Measurements from ENCODE around the gene MMP3. TPM values are rescaled to one million over a fixed set of nuclear protein-coding genes. Genes with fewer than 3 reads are reported as not detected.

MMP3 gene
- total RNA-seq, 1 donor from 2014 or later: not detected

DNA sequence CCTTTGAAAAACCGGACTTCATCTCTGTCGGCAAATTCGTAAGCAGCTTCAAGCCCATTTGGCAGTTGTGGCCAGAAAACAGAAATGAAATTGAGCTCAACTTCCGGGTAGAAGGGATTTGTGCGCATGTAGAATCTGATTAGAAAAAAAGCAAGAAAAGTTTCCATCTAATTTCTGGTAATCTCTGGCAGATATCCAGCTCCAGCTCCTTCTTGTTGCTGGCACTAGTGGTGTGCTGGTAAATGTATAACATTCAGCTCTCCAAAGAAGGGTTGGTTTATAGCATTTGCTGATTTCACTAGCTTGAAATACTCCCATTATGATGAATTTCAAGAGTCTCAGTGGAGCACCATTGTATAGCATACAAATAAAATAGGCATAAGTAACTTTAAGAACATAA lies 50.8 kb downstream of the MMP3 start:
- H3K27me3 Mint-ChIP-seq (ENCODE audit: low read depth): no peaks in the 10 kb centered on the region
- H3K36me3 Mint-ChIP-seq (ENCODE audit: low read depth): no peaks in the 10 kb centered on the region
- no peak overlapping the region for H3K4me3 Mint-ChIP-seq
- H3K27ac Mint-ChIP-seq (ENCODE audit: unreplicated experiment): no peak overlapping the region
- TF ChIP-seq, protein P1, sequence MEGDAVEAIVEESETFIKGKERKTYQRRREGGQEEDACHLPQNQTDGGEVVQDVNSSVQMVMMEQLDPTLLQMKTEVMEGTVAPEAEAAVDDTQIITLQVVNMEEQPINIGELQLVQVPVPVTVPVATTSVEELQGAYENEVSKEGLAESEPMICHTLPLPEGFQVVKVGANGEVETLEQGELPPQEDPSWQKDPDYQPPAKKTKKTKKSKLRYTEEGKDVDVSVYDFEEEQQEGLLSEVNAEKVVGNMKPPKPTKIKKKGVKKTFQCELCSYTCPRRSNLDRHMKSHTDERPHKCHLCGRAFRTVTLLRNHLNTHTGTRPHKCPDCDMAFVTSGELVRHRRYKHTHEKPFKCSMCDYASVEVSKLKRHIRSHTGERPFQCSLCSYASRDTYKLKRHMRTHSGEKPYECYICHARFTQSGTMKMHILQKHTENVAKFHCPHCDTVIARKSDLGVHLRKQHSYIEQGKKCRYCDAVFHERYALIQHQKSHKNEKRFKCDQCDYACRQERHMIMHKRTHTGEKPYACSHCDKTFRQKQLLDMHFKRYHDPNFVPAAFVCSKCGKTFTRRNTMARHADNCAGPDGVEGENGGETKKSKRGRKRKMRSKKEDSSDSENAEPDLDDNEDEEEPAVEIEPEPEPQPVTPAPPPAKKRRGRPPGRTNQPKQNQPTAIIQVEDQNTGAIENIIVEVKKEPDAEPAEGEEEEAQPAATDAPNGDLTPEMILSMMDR (conservative IDR thresholded peaks at IDR 0.05): no peak
- no peaks in the 10 kb centered on the region for H3K9me3 Mint-ChIP-seq
- DNase-seq (ENCODE audit: low read depth, low spot score): no peak
- H3K4me1 Mint-ChIP-seq: no peaks in the 10 kb centered on the region

DNA sequence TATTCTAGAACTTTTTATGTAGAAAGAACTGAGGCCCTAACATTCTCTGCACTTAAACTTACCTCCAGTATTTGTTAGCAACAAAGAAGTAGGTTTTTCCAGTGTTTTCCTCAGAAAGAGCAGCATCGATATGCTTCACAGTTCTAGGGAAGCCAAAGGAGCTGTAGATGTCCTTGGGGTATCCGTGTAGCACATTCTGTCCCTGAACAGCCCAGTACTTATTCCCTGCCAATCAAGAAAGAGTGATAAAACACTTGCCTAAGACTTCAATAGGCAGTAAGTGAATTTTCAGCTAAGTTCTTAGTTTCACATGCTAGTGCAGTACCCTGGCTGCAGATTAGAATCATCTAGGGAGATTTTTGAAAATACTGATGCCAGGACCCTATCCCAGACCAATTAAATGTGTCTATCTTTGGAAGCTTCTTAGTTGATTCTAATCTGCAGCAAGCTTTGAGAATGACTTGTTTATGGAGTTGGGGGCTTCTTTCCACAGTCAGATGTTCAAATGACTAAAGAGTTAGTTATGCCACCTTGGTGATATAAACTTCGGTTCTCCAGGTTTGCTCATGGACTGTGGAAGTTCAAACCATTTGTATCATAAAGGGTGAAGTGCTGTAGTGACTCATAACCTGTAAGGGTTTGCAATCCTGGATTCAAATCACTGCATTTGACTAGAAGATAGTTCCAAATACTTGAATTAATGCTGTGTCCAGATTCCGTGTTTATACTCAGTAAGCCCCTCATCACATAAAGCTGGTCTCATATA lies 52.0 kb downstream of the MMP3 start:
- TF ChIP-seq, protein P1 (conservative IDR thresholded peaks at IDR 0.05): no peak
- Mint-ChIP-seq H3K9me3 (no peaks in the 10 kb centered on the region), H3K27ac (ENCODE audit: unreplicated experiment) (no peak overlapping the region), H3K4me3 (no peak overlapping the region), H3K4me1 (no peaks in the 10 kb centered on the region), H3K36me3 (ENCODE audit: low read depth) (no peaks in the 10 kb centered on the region), H3K27me3 (ENCODE audit: low read depth) (no peaks in the 10 kb centered on the region)
- no peak for DNase-seq (ENCODE audit: low read depth, low spot score)

DNA sequence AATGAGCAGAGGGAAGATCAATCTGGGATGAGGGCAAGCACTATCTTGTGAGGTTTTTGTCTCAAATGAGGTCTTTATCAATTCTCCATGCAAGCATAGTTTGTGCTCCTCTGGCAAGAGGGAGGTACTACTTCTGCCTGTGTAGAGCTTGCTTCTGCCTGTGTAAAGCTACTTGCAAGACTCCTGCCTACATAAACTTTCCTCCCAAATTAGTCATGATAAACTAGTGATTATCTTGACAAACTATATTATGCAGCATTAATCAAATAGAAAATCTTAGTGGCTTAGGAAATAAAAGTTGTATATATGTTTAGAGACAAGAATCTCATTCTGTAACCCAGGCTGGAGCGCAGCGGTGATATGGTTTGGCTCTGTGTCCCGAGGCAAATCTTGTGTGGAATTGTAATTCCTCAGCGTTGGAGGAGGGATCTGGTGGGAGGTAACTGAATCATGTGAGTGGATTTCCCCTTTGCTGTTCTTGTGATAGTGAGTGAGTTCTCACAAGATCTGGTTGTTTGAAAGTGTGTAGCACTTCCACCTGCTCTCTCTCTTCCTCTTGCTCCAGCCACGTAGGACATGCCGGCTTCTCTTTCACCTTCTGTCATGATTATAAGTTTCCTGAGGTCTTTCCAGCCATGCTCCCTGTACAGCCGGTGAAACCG lies 54.9 kb downstream of the MMP3 start:
- Mint-ChIP-seq H3K36me3 (ENCODE audit: low read depth) (no peaks in the 10 kb centered on the region), H3K27ac (ENCODE audit: unreplicated experiment) (no peak overlapping the region), H3K9me3 (no peaks in the 10 kb centered on the region), H3K27me3 (ENCODE audit: low read depth) (no peaks in the 10 kb centered on the region), H3K4me1 (no peaks in the 10 kb centered on the region), H3K4me3 (no peak overlapping the region)
- no peak for DNase-seq (ENCODE audit: low read depth, low spot score)
- TF ChIP-seq, protein P1 (conservative IDR thresholded peaks at IDR 0.05): no peak

Other genes with a start within 250 kb of the MMP3 start
- not detected in 2 replicates for gene MMP20, start 218.3 kb downstream of the MMP3 start, total RNA-seq
- not detected in 2 replicates for gene MMP27, start 137.8 kb downstream of the MMP3 start, total RNA-seq
- gene MMP8, start 118.7 kb downstream of the MMP3 start, total RNA-seq: not detected in 2 replicates
- gene MMP10, start 63.0 kb downstream of the MMP3 start, total RNA-seq: not detected in 2 replicates
- gene MMP1, start 45.4 kb downstream of the MMP3 start, total RNA-seq: not detected in 2 replicates
- gene MMP12, start 31.4 kb upstream of the MMP3 start, total RNA-seq: not detected in 2 replicates
- not detected in 2 replicates for gene MMP13, start 112.1 kb upstream of the MMP3 start, total RNA-seq
- gene DCUN1D5, start 248.6 kb upstream of the MMP3 start, total RNA-seq: 38.8 and 39.1 TPM in 2 replicates